GM21529 (cell line): ENCODE data around the gene ENOSF1.

Experiments
- ATAC-seq: cut with Tn5 transposase; IDR thresholded peaks from one replicate; pipeline ENCODE4 v1.9.1; 2021; ENCODE audit not compliant: unreplicated experiment

ENOSF1 gene

GRCh38 chr18:675307-675706, 37.1 kb downstream of the ENOSF1 start:
- no peak for ATAC-seq

GRCh38 chr18:673769-674168, 38.7 kb downstream of the ENOSF1 start:
- no peak for ATAC-seq

GRCh38 chr18:673317-673716, 39.1 kb downstream of the ENOSF1 start:
- no peak for ATAC-seq

- no peak for ATAC-seq
Observed at GRCh38 chr18:671405-671804, 41.0 kb downstream of the ENOSF1 start.

- ATAC-seq = no peak
Observed at GRCh38 chr18:670522-670921, 41.9 kb downstream of the ENOSF1 start.

- ATAC-seq = no peak
Observed at GRCh38 chr18:669077-669476, 43.4 kb downstream of the ENOSF1 start.

- no peak for ATAC-seq
Observed at GRCh38 chr18:668260-668659, 44.2 kb downstream of the ENOSF1 start.

- no peak for ATAC-seq
Observed at GRCh38 chr18:666628-667027, 45.8 kb downstream of the ENOSF1 start.

- no peak for ATAC-seq
Observed at GRCh38 chr18:666177-666576, 46.3 kb downstream of the ENOSF1 start.

- ATAC-seq = no peak
Observed at GRCh38 chr18:662197-662596, 50.2 kb downstream of the ENOSF1 start.

- no peak for ATAC-seq
Observed at GRCh38 chr18:659597-659996, 52.8 kb downstream of the ENOSF1 start.

GRCh38 chr18:658947-659533, 53.4 kb downstream of the ENOSF1 start:
- no peak for ATAC-seq

GRCh38 chr18:658001-658946, 54.2 kb downstream of the ENOSF1 start:
- ATAC-seq = peak; percentile 51

- peak; percentile 51 for ATAC-seq
Observed at GRCh38 chr18:657311-658000, 55.0 kb downstream of the ENOSF1 start, which contains the start of gene TYMS. TYMS (plus strand) TSS chr18:657653; CDS start chr18:657743, 90 bp downstream.

GRCh38 chr18:655445-655844, 57.0 kb downstream of the ENOSF1 start:
- ATAC-seq = no peak

- no peak for ATAC-seq
Observed at GRCh38 chr18:654601-655000, 57.8 kb downstream of the ENOSF1 start.

GRCh38 chr18:653512-653911, 58.9 kb downstream of the ENOSF1 start:
- no peak for ATAC-seq

- ATAC-seq = no peak
Observed at GRCh38 chr18:652131-652530, 60.3 kb downstream of the ENOSF1 start.

GRCh38 chr18:650428-650858, 62.0 kb downstream of the ENOSF1 start:
- ATAC-seq = peak; percentile 98

- ATAC-seq = no peak
Observed at GRCh38 chr18:649341-649740, 63.1 kb downstream of the ENOSF1 start.

GRCh38 chr18:647304-647703, 65.1 kb downstream of the ENOSF1 start:
- no peak for ATAC-seq
